GM18873 (cell line): ENCODE results near the gene AGAP3.

Source experiments
- ATAC-seq: cut with Tn5 transposase; IDR thresholded peaks from one replicate; pipeline ENCODE4 v1.9.1; 2021; ENCODE audit warnings: mild to moderate bottlenecking, moderate library complexity, moderate number of reproducible peaks; ENCODE audit not compliant: unreplicated experiment, low FRiP score

AGAP3 gene

GRCh38 chr7:151121380-151122170 is 35.3 kb downstream of the AGAP3 start:
- ATAC-seq, result no peak

GRCh38 chr7:151122276-151122675 is 36.0 kb downstream of the AGAP3 start:
- ATAC-seq, result no peak

GRCh38 chr7:151122796-151123157 is 36.5 kb downstream of the AGAP3 start:
- ATAC-seq, result no peak

GRCh38 chr7:151123158-151123821 is 37.0 kb downstream of the AGAP3 start:
- no peak for ATAC-seq

- no peak for ATAC-seq
Observed at GRCh38 chr7:151123822-151124464, 37.7 kb downstream of the AGAP3 start.

- ATAC-seq, result no peak
Observed at GRCh38 chr7:151124481-151124880, 38.2 kb downstream of the AGAP3 start.

GRCh38 chr7:151124899-151125399 is 38.7 kb downstream of the AGAP3 start:
- ATAC-seq, result no peak

- ATAC-seq, result no peak
Observed at GRCh38 chr7:151125470-151125845, 39.2 kb downstream of the AGAP3 start.

- no peak for ATAC-seq
Observed at GRCh38 chr7:151125846-151126481, 39.7 kb downstream of the AGAP3 start.

- ATAC-seq, result no peak
Observed at GRCh38 chr7:151126491-151127137, 40.3 kb downstream of the AGAP3 start.

GRCh38 chr7:151128144-151128543 is 41.9 kb downstream of the AGAP3 start:
- ATAC-seq, result no peak

GRCh38 chr7:151128716-151129115 is 42.4 kb downstream of the AGAP3 start:
- ATAC-seq, result no peak

GRCh38 chr7:151129117-151129959 is 43.1 kb downstream of the AGAP3 start:
- no peak for ATAC-seq

GRCh38 chr7:151129960-151130591 is 43.8 kb downstream of the AGAP3 start:
- no peak for ATAC-seq

- no peak for ATAC-seq
Observed at GRCh38 chr7:151130741-151131157, 44.5 kb downstream of the AGAP3 start.

GRCh38 chr7:151131224-151131591 is 44.9 kb downstream of the AGAP3 start:
- ATAC-seq, result no peak

- no peak for ATAC-seq
Observed at GRCh38 chr7:151131592-151132293, 45.5 kb downstream of the AGAP3 start.

- no peak for ATAC-seq
Observed at GRCh38 chr7:151132461-151133205, 46.4 kb downstream of the AGAP3 start.
